GM06990 (cell line): ENCODE results near the gene EGFLAM.

Experiments used
- DNase-seq: peaks from one replicate; pipeline ENCODE4 v3.0.0-alpha.2; 2011; ENCODE audit not compliant: insufficient read length; ENCODE audit errors: extremely low read depth
- H3K27me3 ChIP-seq: replicated peaks from 2 replicates; pipeline ENCODE4 v1.6.0; 2011; ENCODE audit warnings: low read length; ENCODE audit not compliant: control insufficient read depth, insufficient read depth
- H3K36me3 ChIP-seq: 2 replicates; pipeline ENCODE4 v1.5.1; 2011; ENCODE audit warnings: low read length; ENCODE audit not compliant: control insufficient read depth, insufficient read depth
- H3K4me3 ChIP-seq: replicated peaks from 2 replicates; pipeline ENCODE4 v1.5.1; 2011; ENCODE audit warnings: low read depth, mild to moderate bottlenecking, control low read depth, low read length
- CTCF ChIP-seq: IDR thresholded peaks from 2 replicates; pipeline ENCODE4 v1.5.1; 2011; ENCODE audit warnings: low read length, control low read depth, mild to moderate bottlenecking, inconsistent platforms; ENCODE audit not compliant: insufficient read depth, poor library complexity, severe bottlenecking

EGFLAM gene

GRCh38 chr5:38367410-38367809, 109.1 kb downstream of the EGFLAM start:
- Histone ChIP-seq H3K36me3 (no peaks in the 10 kb centered on the region), H3K27me3 (no peaks in the 10 kb centered on the region; the same call in 1 of the 2 replicates), H3K4me3 (no peak overlapping the region)
- no peak for TF ChIP-seq CTCF
- no peak for DNase-seq

GRCh38 chr5:38367966-38368365, 109.6 kb downstream of the EGFLAM start:
- H3K4me3 ChIP-seq, result no peak overlapping the region
- no peak for TF ChIP-seq CTCF
- no peaks in the 10 kb centered on the region; the same call in 1 of the 2 replicates for H3K27me3 ChIP-seq
- DNase-seq, result no peak
- no peaks in the 10 kb centered on the region for H3K36me3 ChIP-seq

GRCh38 chr5:38369692-38370091, 111.3 kb downstream of the EGFLAM start:
- no peak for DNase-seq
- Histone ChIP-seq H3K4me3 (no peak overlapping the region), H3K27me3 (no peaks in the 10 kb centered on the region; the same call in 1 of the 2 replicates), H3K36me3 (no peaks in the 10 kb centered on the region)
- no peak for TF ChIP-seq CTCF

GRCh38 chr5:38370358-38371100, 112.2 kb downstream of the EGFLAM start:
- H3K36me3 ChIP-seq, result no peaks in the 10 kb centered on the region
- TF ChIP-seq CTCF, result no peak
- H3K4me3 ChIP-seq, result no peak overlapping the region
- no peaks in the 10 kb centered on the region; the same call in 1 of the 2 replicates for H3K27me3 ChIP-seq
- no peak for DNase-seq

GRCh38 chr5:38371596-38371995, 113.2 kb downstream of the EGFLAM start:
- H3K27me3 ChIP-seq, result no peaks in the 10 kb centered on the region; the same call in 1 of the 2 replicates
- no peak overlapping the region for H3K4me3 ChIP-seq
- no peak for DNase-seq
- no peak for TF ChIP-seq CTCF
- H3K36me3 ChIP-seq, result no peaks in the 10 kb centered on the region
